H1 (cell line): ENCODE results near the gene APH1A. TPM values are rescaled to one million over a fixed set of nuclear protein-coding genes. Genes with fewer than 3 reads are reported as not detected.

Source experiments
- CTCF ChIA-PET: fragments of 300-600 bp; sonication (Branson Sonifier 250); formaldehyde crosslinking; loops from one replicate; lab custom pipeline; 2021; ENCODE audit not compliant: partially characterized antibody; lab: Charles Lee
- POLR2A ChIA-PET: fragments of 300-600 bp; sonication (Branson Sonifier 250); formaldehyde crosslinking; loops from one replicate; lab custom pipeline; 2021; ENCODE audit warnings: inconsistent platforms; ENCODE audit not compliant: partially characterized antibody; lab: Charles Lee
- DNase-seq, 2 experiments: peaks; one replicate each; pipeline versions ENCODE4 v3.0.0 to v3.0.0-alpha.2; 2010 to 2022; ENCODE audit warnings: low spot score in 2 of 2, low read depth in 1 of 2, mixed read lengths in 1 of 2
- FAIRE-seq: peaks from 2 replicates; lab custom pipeline; 2011; peaks lifted over from hg19 to GRCh38; lab: Jason Lieb, UNC
- H2AFZ ChIP-seq: 2 replicates; pipeline ENCODE4 v1.8.1; 2012; ENCODE audit warnings: low read length, inconsistent platforms
- H2AK5ac ChIP-seq: 2 replicates; pipeline ENCODE4 v1.6.1; 2013; ENCODE audit warnings: low read depth, low read length
- H2BK120ac ChIP-seq: replicated peaks from 2 replicates; pipeline ENCODE3; 2013; ENCODE audit warnings: low read depth, low read length, inconsistent platforms
- H2BK12ac ChIP-seq: 2 replicates; pipeline ENCODE4 v1.6.1; 2013; ENCODE audit warnings: low read depth, low read length
- H2BK15ac ChIP-seq: 2 replicates; pipeline ENCODE4 v1.6.1; 2013; ENCODE audit warnings: low read length
- H2BK20ac ChIP-seq: 2 replicates; pipeline ENCODE4 v1.6.1; 2013; ENCODE audit warnings: low read length
- H2BK5ac ChIP-seq: 2 replicates; pipeline ENCODE4 v1.6.1; 2013; ENCODE audit warnings: low read depth, low read length
- H3K14ac ChIP-seq: 2 replicates; pipeline ENCODE4 v1.6.1; 2013; ENCODE audit warnings: inconsistent platforms; ENCODE audit not compliant: insufficient read length
- H3K18ac ChIP-seq: 2 replicates; pipeline ENCODE4 v1.6.1; 2013; ENCODE audit warnings: low read length; ENCODE audit errors: extremely low read depth
- H3K23ac ChIP-seq: 2 replicates; pipeline ENCODE4 v1.6.1; 2013; ENCODE audit warnings: inconsistent platforms; ENCODE audit not compliant: insufficient read length
- H3K23me2 ChIP-seq: 2 replicates; pipeline ENCODE4 v1.6.1; 2013; ENCODE audit warnings: low read depth, low read length
- H3K27ac ChIP-seq: 2 replicates; pipeline ENCODE4 v1.6.1; 2011; ENCODE audit warnings: low read depth, low read length, inconsistent platforms
- H3K27me3 ChIP-seq, 4 experiments: replicated peaks in 1 of 4; 1 replicate in 1 of 4; 2 replicates in 3 of 4; pipeline versions ENCODE4 v1.6.1 to v1.8.1; 2011 to 2013; ENCODE audit warnings: low read length in 3 of 4, mild to moderate bottlenecking in 3 of 4, inconsistent platforms in 2 of 4, mixed read lengths in 2 of 4, moderate library complexity in 1 of 4; ENCODE audit not compliant: control insufficient read depth in 3 of 4, insufficient read depth in 3 of 4; ENCODE audit errors: extremely low read depth in 1 of 4
- H3K36me3 ChIP-seq, 4 experiments: 2 replicates each; pipeline versions ENCODE4 v1.6.1 to v1.8.1; 2011 to 2013; ENCODE audit warnings: mild to moderate bottlenecking in 4 of 4, low read length in 3 of 4, moderate library complexity in 2 of 4, control low read depth in 1 of 4, inconsistent platforms in 1 of 4; ENCODE audit not compliant: insufficient read depth in 4 of 4, control insufficient read depth in 2 of 4
- H3K4ac ChIP-seq: replicated peaks from 2 replicates; pipeline ENCODE3; 2013; ENCODE audit warnings: low read length, low read depth, mixed read lengths, inconsistent platforms; ENCODE audit not compliant: insufficient read length
- H3K4me1 ChIP-seq, 4 experiments: replicated peaks in 1 of 4; 1 replicate in 1 of 4; 2 replicates in 3 of 4; pipeline versions ENCODE4 v1.6.1 to v1.8.1; 2011 to 2013; ENCODE audit warnings: low read length in 3 of 4, inconsistent platforms in 2 of 4, mixed read lengths in 1 of 4; ENCODE audit not compliant: insufficient read depth in 4 of 4, control insufficient read depth in 3 of 4
- H3K4me2 ChIP-seq, 2 experiments: 2 replicates each; pipeline versions ENCODE4 v1.6.1 to v1.8.1; 2011 to 2013; ENCODE audit warnings: low read depth in 2 of 2, low read length in 2 of 2, control low read depth in 1 of 2, inconsistent platforms in 1 of 2, mild to moderate bottlenecking in 1 of 2; ENCODE audit not compliant: insufficient read depth in 1 of 2
- H3K4me3 ChIP-seq, 4 experiments: fragments of 200-600, 300-600 bp in 1 of 4; sonication (generic), shearing (Covaris generic), sonication (Bioruptor Twin) in 1 of 4; 2 replicates each; pipeline versions ENCODE4 v1.5.1 to v1.8.1; 2011 to 2016; ENCODE audit warnings: low read length in 4 of 4, low read depth in 3 of 4, control low read depth in 2 of 4, inconsistent platforms in 2 of 4, mild to moderate bottlenecking in 2 of 4, mixed read lengths in 1 of 4, moderate library complexity in 1 of 4; ENCODE audit not compliant: insufficient read depth in 2 of 4; ENCODE audit errors: extremely low read depth in 1 of 4
- H3K56ac ChIP-seq: replicated peaks from 2 replicates; pipeline ENCODE3; 2013; ENCODE audit warnings: low read depth, mild to moderate bottlenecking, mixed read lengths, low read length, inconsistent platforms; ENCODE audit not compliant: insufficient read length
- H3K79me1 ChIP-seq: 2 replicates; pipeline ENCODE4 v1.6.1; 2013; ENCODE audit warnings: low read depth, low read length, control low read depth
- H3K79me2 ChIP-seq, 2 experiments: 2 replicates each; pipeline versions ENCODE4 v1.6.1 to v1.8.1; 2012 to 2013; ENCODE audit warnings: low read length in 2 of 2, mild to moderate bottlenecking in 2 of 2, inconsistent platforms in 1 of 2; ENCODE audit not compliant: insufficient read depth in 2 of 2, control insufficient read depth in 1 of 2
- H3K9ac ChIP-seq, 4 experiments: replicated peaks in 1 of 4; 1 replicate in 1 of 4; 2 replicates in 3 of 4; pipeline versions ENCODE4 v1.6.1 to v1.8.1; 2011 to 2013; ENCODE audit warnings: low read depth in 3 of 4, low read length in 3 of 4, control low read depth in 2 of 4, mild to moderate bottlenecking in 2 of 4, moderate library complexity in 2 of 4, inconsistent platforms in 1 of 4; ENCODE audit errors: extremely low read depth in 1 of 4
- H3K9me3 ChIP-seq, 2 experiments: 2 replicates each; pipeline versions ENCODE4 v1.6.1 to v1.8.1; 2012 to 2013; ENCODE audit warnings: mild to moderate bottlenecking in 2 of 2, moderate library complexity in 2 of 2, control low read depth in 1 of 2, inconsistent platforms in 1 of 2, low read depth in 1 of 2, low read length in 1 of 2, mixed read lengths in 1 of 2; ENCODE audit not compliant: insufficient read depth in 2 of 2
- H4K20me1 ChIP-seq, 2 experiments: replicated peaks in 1 of 2; 2 replicates each; pipeline versions ENCODE3 to v1.8.1; 2011 to 2013; ENCODE audit warnings: inconsistent platforms in 2 of 2, low read length in 2 of 2, mild to moderate bottlenecking in 1 of 2; ENCODE audit not compliant: insufficient read depth in 2 of 2, control insufficient read depth in 1 of 2
- H4K5ac ChIP-seq: 2 replicates; pipeline ENCODE4 v1.6.1; 2013; ENCODE audit warnings: low read length, low read depth, mixed read lengths, inconsistent platforms; ENCODE audit not compliant: insufficient read length
- H4K8ac ChIP-seq: 2 replicates; pipeline ENCODE4 v1.8.0; 2013; ENCODE audit warnings: mild to moderate bottlenecking, moderate library complexity, low read length, inconsistent platforms; ENCODE audit not compliant: insufficient read depth; ENCODE audit errors: extremely low read depth
- H4K91ac ChIP-seq: replicated peaks from 2 replicates; pipeline ENCODE3; 2013; ENCODE audit warnings: low read length, mixed read lengths, inconsistent platforms; ENCODE audit not compliant: insufficient read length
- BRCA1 ChIP-seq: IDR thresholded peaks from 2 replicates; pipeline ENCODE4 v1.6.1; 2012; ENCODE audit warnings: low read depth, low read length, improper control_type of control experiment
- CTBP2 ChIP-seq: IDR thresholded peaks from 2 replicates; pipeline ENCODE4 v1.7.0; 2011; ENCODE audit warnings: borderline replicate concordance, mild to moderate bottlenecking, moderate library complexity, mixed read lengths, low read length; ENCODE audit not compliant: insufficient read depth, insufficient read length
- NRF1 ChIP-seq: IDR thresholded peaks from 2 replicates; pipeline ENCODE4 v1.6.1; 2011; ENCODE audit warnings: mild to moderate bottlenecking, low read depth, low read length, improper control_type of control experiment
- RAD21 ChIP-seq, 2 experiments: IDR thresholded peaks in 1 of 2; conservative IDR thresholded peaks in 1 of 2; 2 replicates each; pipeline ENCODE4 v1.6.1; 2011; ENCODE audit warnings: low read depth in 2 of 2, low read length in 2 of 2, improper control_type of control experiment in 1 of 2, inconsistent platforms in 1 of 2, mild to moderate bottlenecking in 1 of 2, moderate library complexity in 1 of 2
- RBBP5 ChIP-seq: IDR thresholded peaks from 2 replicates; pipeline ENCODE4 v1.7.1; 2012; ENCODE audit warnings: low read depth, mild to moderate bottlenecking, inconsistent platforms, low read length, moderate library complexity, borderline replicate concordance
- SAP30 ChIP-seq: fragments of 300-600 bp; sonication (generic); IDR thresholded peaks from 2 replicates; pipeline ENCODE4 v1.7.1; 2012; ENCODE audit warnings: low read length, moderate library complexity, mild to moderate bottlenecking, inconsistent platforms; ENCODE audit not compliant: insufficient read depth, insufficient replicate concordance
- SP4 ChIP-seq: IDR thresholded peaks from 2 replicates; pipeline ENCODE4 v1.6.1; 2012; ENCODE audit warnings: low read length, inconsistent platforms
- TBP ChIP-seq: IDR thresholded peaks from 2 replicates; pipeline ENCODE4 v1.6.1; 2011; ENCODE audit warnings: low read depth, low read length, improper control_type of control experiment
- WGBS, 2 experiments: shearing (Covaris generic) in 1 of 2; methylation state at CpG; one replicate each; pipeline versions ENCODE4 v1.1.6 to v1.1.7; 2013 to 2015; ENCODE audit warnings: low lambda C conversion rate in 2 of 2, mixed read lengths in 2 of 2, inconsistent platforms in 1 of 2, low coverage in 1 of 2, missing lambda C conversion rate in 1 of 2; ENCODE audit not compliant: insufficient replicate concordance in 2 of 2, insufficient coverage in 1 of 2, insufficient read length in 1 of 2; ENCODE audit errors: extremely low coverage in 1 of 2, missing lambda C conversion rate in 1 of 2; 5-methylcytosine and 5-hydroxymethylcytosine counted together
- polyA plus RNA-seq, 7 experiments: library from polyadenylated mRNA; depleted of rRNA in 3 of 7; stranded (reverse) in 5 of 7; unstranded in 2 of 7; fragments of >200 nt in 5 of 7; fragments of 200-250 nt in 2 of 7; gene quantifications; 1 replicate in 5 of 7; 2 replicates in 1 of 7; 4 replicates in 1 of 7; pipeline versions ENCODE4 v1.2.1 to v1.2.3, GENCODE V29; 2011 to 2013; ENCODE audit warnings: missing spikeins in 2 of 7, mixed read lengths in 2 of 7
- total RNA-seq: library from RNA; stranded (reverse); fragmentation: NEBNext Ultra II Directional; extraction: Animal tissue kit (Norgen Biotek cat#: 25700); gene quantifications from 2 replicates; pipeline ENCODE4 v1.2.1, GENCODE V29; 2021
- TF ChIP-seq, protein P1 (sequence below): IDR thresholded peaks from 2 replicates; pipeline ENCODE4 v1.6.1; 2012; ENCODE audit warnings: inconsistent platforms

The APH1A gene
- total and polyA plus RNA-seq, 2 of the 8 experiments (the other 6 are each of a cell fraction or from before 2014, with no cell fraction given) = 111 to 183 TPM

DNA sequence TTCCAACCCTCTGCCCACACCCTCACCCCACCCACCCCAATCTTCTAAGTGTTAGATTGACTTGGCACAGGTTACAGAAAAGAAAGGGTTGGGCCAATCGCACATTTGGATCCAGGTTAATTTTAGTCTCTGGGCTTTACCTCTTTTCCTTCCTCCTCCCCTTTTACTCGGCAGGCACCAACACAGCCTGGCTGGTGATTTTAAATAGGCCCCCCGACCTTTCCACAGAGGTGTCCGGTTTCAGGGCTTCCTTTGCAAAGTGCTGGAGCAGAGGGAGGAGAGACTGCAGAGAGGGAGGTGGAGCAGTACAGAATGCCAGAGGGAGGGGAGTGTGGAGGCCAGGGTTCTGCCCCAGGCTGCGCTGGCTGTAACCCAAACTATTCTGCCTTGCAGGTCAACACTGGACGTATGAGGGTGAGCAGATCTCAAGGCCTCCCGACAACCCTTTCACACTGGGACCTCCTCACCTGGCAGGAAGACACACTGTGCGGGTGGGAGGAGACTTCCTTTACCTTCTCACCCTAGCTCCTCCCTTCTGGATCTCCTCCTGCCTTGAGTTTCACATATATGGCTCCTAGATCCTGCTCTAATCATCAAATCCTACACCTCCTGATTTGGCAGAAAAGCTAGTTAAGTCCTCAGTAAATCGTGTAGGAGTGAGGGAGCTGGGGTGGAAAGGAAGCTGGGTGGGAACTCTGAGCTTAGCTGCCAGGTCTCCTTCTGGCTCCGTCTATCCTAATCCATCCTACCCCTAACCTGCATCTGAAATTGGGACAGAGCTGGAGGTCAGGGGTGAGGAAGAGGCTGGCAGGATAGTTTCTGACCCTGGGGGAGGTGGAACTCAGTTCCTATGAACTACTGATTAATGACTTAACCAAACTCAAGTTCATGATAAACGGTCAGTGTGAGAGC, 8.8 kb downstream of the APH1A start:
- peak overlapping the region; percentile 27 for H4K5ac ChIP-seq
- H4K91ac ChIP-seq = peak overlapping the region; percentile 75
- no peak overlapping the region for H3K56ac ChIP-seq
- H3K79me2 ChIP-seq = peaks cover 4 to 25% of the 10 kb centered on the region in 2 experiments
- peak overlapping the region; percentile 17 for H3K4ac ChIP-seq
- no peaks in the 10 kb centered on the region for H3K9me3 ChIP-seq
- peak overlapping the region; percentile 79 for H3K18ac ChIP-seq
- H4K8ac ChIP-seq = no peak overlapping the region
- no peak overlapping the region; the same call in 1 of the 2 replicates for H2AK5ac ChIP-seq
- H2BK12ac ChIP-seq = peak overlapping the region; percentile 75; the same call in 1 of the 2 replicates
- H3K4me2 ChIP-seq = peak overlapping the region; percentile 78 to 99
- peaks cover 15 to 36% (median 29%) of the 10 kb centered on the region in 4 experiments; a peak in 7 of 8 replicates for H3K36me3 ChIP-seq
- H2BK15ac ChIP-seq = peak overlapping the region; percentile 66; the same call in 1 of the 2 replicates
- DNase-seq (peak in 1 of 2 experiments; percentile 81), FAIRE-seq (no peak)
- peak overlapping the region; percentile 98 for H2BK5ac ChIP-seq
- H3K4me1 ChIP-seq = peaks cover 0 to 20% (median 14%) of the 10 kb centered on the region in 4 experiments; a peak in 6 of 7 replicates
- peak overlapping the region; percentile 0 for H2BK120ac ChIP-seq
- peak overlapping the region in 3 of 4 experiments; percentile 31 to 66 (median 49); a peak in 4 of 7 replicates for H3K9ac ChIP-seq
- CTCF ChIA-PET = interaction anchor here (17.5 kb wide), 1 partner anchor 16 kb away, joined by 326 read pairs; the partner anchor contains the start of genes APH1A, C1orf54 and CIART
- H3K27me3 ChIP-seq = no peaks in the 10 kb centered on the region
- H3K23ac ChIP-seq = no peak overlapping the region
- peaks cover 36% of the 10 kb centered on the region for H3K23me2 ChIP-seq
- peak overlapping the region; percentile 68; the same call in 1 of the 2 replicates for H3K27ac ChIP-seq
- POLR2A ChIA-PET = interaction anchor here (0.9 to 19.4 kb wide), 9 partner anchors 21 to 61 kb away, joined by 3 to 535 read pairs (median 5); partner anchors contain the start of genes ANP32E, APH1A, C1orf54 and CIART
- no peak overlapping the region for H2AFZ ChIP-seq
- no peak overlapping the region for H3K14ac ChIP-seq
- WGBS, 2 experiments = 18% methylated on average over 10 of the region's 11 CpGs; no CpG with 5 or more reads in 1 of the 2 experiments
- H2BK20ac ChIP-seq = peak overlapping the region; percentile 23; the same call in 1 of the 2 replicates
- peaks cover 5% of the 10 kb centered on the region; the same call in 1 of the 2 replicates for H3K79me1 ChIP-seq
- peak overlapping the region; percentile 70 to 82 (median 80) for H3K4me3 ChIP-seq
- no peaks in the 10 kb centered on the region for H4K20me1 ChIP-seq
- TF ChIP-seq SP4 (no peak), SAP30 (peak; percentile 8), NRF1 (no peak), RBBP5 (0 out of 2 replicates have a peak, but pooled peaks have one; percentile 36), RAD21 (IDR thresholded peaks at IDR 0.05 in 1 of 2, conservative IDR thresholded peaks at IDR 0.05 in 1 of 2; ENCODE audit: low read depth in 2 of 2, low read length in 2 of 2) (no peak), CTBP2 (no peak), BRCA1 (no peak), TBP (peak; percentile 71)
- TF ChIP-seq, protein P1, sequence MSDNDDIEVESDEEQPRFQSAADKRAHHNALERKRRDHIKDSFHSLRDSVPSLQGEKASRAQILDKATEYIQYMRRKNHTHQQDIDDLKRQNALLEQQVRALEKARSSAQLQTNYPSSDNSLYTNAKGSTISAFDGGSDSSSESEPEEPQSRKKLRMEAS = no peak
